SK-N-SH (cell line): ENCODE results near the gene MAP7D2.

Experiments used
- RAD21 ChIP-seq: IDR thresholded peaks from 2 replicates; pipeline ENCODE4 v1.6.1; 2012; ENCODE audit warnings: mild to moderate bottlenecking, low read length
- TF ChIP-seq, protein P1 (sequence below): fragments of 200-600 bp; sonication (generic); IDR thresholded peaks from 2 replicates; pipeline ENCODE4 v1.6.1; 2017; ENCODE audit warnings: antibody characterized with exemption, mild to moderate bottlenecking, moderate library complexity

- TF ChIP-seq, protein P1, sequence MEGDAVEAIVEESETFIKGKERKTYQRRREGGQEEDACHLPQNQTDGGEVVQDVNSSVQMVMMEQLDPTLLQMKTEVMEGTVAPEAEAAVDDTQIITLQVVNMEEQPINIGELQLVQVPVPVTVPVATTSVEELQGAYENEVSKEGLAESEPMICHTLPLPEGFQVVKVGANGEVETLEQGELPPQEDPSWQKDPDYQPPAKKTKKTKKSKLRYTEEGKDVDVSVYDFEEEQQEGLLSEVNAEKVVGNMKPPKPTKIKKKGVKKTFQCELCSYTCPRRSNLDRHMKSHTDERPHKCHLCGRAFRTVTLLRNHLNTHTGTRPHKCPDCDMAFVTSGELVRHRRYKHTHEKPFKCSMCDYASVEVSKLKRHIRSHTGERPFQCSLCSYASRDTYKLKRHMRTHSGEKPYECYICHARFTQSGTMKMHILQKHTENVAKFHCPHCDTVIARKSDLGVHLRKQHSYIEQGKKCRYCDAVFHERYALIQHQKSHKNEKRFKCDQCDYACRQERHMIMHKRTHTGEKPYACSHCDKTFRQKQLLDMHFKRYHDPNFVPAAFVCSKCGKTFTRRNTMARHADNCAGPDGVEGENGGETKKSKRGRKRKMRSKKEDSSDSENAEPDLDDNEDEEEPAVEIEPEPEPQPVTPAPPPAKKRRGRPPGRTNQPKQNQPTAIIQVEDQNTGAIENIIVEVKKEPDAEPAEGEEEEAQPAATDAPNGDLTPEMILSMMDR = no peak
- TF ChIP-seq RAD21 = no peak
Measured at GRCh38 chrX:20143561-20143960, 26.9 kb upstream of the MAP7D2 start.
